Hepatocyte (in vitro differentiated cells): Measurements from ENCODE around the gene TNFRSF21. TPM values are rescaled to one million over a fixed set of nuclear protein-coding genes. Genes with fewer than 3 reads are reported as not detected.
"Not testable (repeated sequence)": the region's sequence is repeated elsewhere in the genome, so short reads cannot be mapped to it uniquely, and the experiment has no call there.

Source experiments
- DNase-seq: peaks from one replicate; pipeline ENCODE4 v3.0.0-alpha.2; 2016; ENCODE audit warnings: low spot score
- H2AFZ ChIP-seq: fragments of 200-600 bp; sonication (generic); 2 replicates; pipeline ENCODE4 v1.6.0; 2016; ENCODE audit warnings: antibody characterized with exemption, mild to moderate bottlenecking
- H3K27ac ChIP-seq: fragments of 200-600 bp; sonication (generic); 2 replicates; pipeline ENCODE4 v1.5.1; 2016; ENCODE audit warnings: mild to moderate bottlenecking
- H3K27me3 ChIP-seq: fragments of 200-600 bp; sonication (generic); 2 replicates; pipeline ENCODE4 v1.6.1; 2016
- H3K36me3 ChIP-seq: fragments of 200-600 bp; sonication (generic); replicated peaks from 2 replicates; pipeline ENCODE4 v1.5.1; 2016; ENCODE audit warnings: low read depth; ENCODE audit not compliant: insufficient read depth
- H3K4me1 ChIP-seq: fragments of 200-600 bp; sonication (generic); 2 replicates; pipeline ENCODE4 v1.5.1; 2016; ENCODE audit warnings: mild to moderate bottlenecking, moderate library complexity; ENCODE audit not compliant: insufficient read depth
- H3K4me2 ChIP-seq: fragments of 200-600 bp; sonication (generic); 2 replicates; pipeline ENCODE4 v1.6.0; 2016
- H3K4me3 ChIP-seq: fragments of 200-600 bp; sonication (generic); 2 replicates; pipeline ENCODE4 v1.5.1; 2016; ENCODE audit warnings: mild to moderate bottlenecking
- H3K79me2 ChIP-seq: fragments of 200-600 bp; sonication (generic); 2 replicates; pipeline ENCODE4 v1.6.0; 2017; ENCODE audit warnings: mild to moderate bottlenecking
- H3K9me2 ChIP-seq: fragments of 200-600 bp; sonication (generic); replicated peaks from 2 replicates; pipeline ENCODE4 v1.6.0; 2017; ENCODE audit warnings: mild to moderate bottlenecking; ENCODE audit not compliant: insufficient read depth
- H3K9me3 ChIP-seq: fragments of 200-600 bp; sonication (generic); 2 replicates; pipeline ENCODE4 v1.5.1; 2016; ENCODE audit warnings: low read depth, mild to moderate bottlenecking
- H4K20me1 ChIP-seq: fragments of 200-600 bp; sonication (generic); 2 replicates; pipeline ENCODE4 v1.6.0; 2016; ENCODE audit warnings: mild to moderate bottlenecking; ENCODE audit not compliant: insufficient read depth, poor library complexity, severe bottlenecking
- CTCF ChIP-seq: fragments of 200-600 bp; sonication (generic); IDR thresholded peaks from 2 replicates; pipeline ENCODE4 v1.5.1; 2016; ENCODE audit warnings: antibody characterized with exemption, mild to moderate bottlenecking; ENCODE audit not compliant: poor library complexity
- EZH2 ChIP-seq: fragments of 200-600 bp; sonication (generic); IDR thresholded peaks from 2 replicates; pipeline ENCODE4 v1.6.1; 2016; ENCODE audit warnings: antibody characterized with exemption, mild to moderate bottlenecking, borderline replicate concordance
- EZH2phosphoT487 ChIP-seq: fragments of 200-600 bp; sonication (generic); IDR thresholded peaks from one replicate; pipeline ENCODE4 v1.6.1; 2018; ENCODE audit warnings: antibody characterized with exemption, mild to moderate bottlenecking, low read depth, moderate library complexity; ENCODE audit not compliant: unreplicated experiment, severe bottlenecking
- WGBS: methylation state at CpG from one replicate; pipeline ENCODE4 v1.1.6; 2016; ENCODE audit warnings: low lambda C conversion rate; ENCODE audit errors: missing lambda C conversion rate; 5-methylcytosine and 5-hydroxymethylcytosine counted together
- polyA plus RNA-seq: library from polyadenylated mRNA; unstranded; fragments of >200 nt; fragmentation: Nextera tagmentation; extraction: Ambion mirVana; gene quantifications from 2 replicates; pipeline ENCODE4 v1.2.1, GENCODE V29; 2016
- total RNA-seq: library from RNA; depleted of rRNA; stranded (reverse); fragments of >200 nt; gene quantifications from 2 replicates; pipeline ENCODE4 v1.2.3, GENCODE V29; 2014

The TNFRSF21 gene
- total and polyA plus RNA-seq, 2 experiments from 2014 or later: 52.1 to 104 TPM

DNA sequence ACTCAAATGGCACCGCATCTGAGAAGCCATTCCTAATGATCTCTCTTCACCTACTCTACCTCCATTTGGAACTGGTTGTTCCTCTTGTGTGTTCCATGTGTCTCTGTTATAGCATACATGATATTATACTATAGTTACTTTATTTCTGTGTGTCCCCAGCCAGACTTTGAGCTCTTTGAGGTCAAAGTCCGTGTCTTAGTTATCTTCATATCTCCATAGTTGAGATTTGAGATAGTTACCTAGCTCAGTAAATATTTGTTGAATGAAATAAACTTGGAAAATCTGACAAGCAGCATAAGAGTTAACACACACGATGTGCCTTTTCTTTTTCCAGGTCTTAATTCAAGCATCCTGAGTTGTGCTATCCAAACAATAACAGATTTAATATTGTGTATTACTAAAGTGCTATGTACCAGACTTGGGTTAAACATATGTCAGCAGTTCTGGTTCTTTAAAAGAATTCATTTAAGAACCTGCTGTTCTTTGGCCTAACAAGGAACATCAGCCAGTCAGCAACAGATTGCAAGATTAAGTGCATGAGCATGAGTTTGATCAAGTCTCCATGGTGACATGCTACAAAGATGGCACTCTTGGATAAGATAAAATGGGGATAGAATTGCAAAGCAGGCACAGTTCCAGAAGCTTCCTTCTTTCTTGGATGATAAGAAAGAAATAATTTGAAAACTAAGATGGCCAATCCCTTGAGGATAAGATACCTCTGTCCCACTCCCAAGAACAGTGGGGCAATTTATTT lies 8.7 kb upstream of the TNFRSF21 start:
- H3K9me3 ChIP-seq: no peaks in the 10 kb centered on the region
- H3K36me3 ChIP-seq: no peaks in the 10 kb centered on the region
- TF ChIP-seq EZH2 (no peak), EZH2phosphoT487 (no peak), CTCF (no peak)
- no peak for DNase-seq
- no peaks in the 10 kb centered on the region for H3K79me2 ChIP-seq
- H3K27me3 ChIP-seq: no peaks in the 10 kb centered on the region
- H3K4me1 ChIP-seq: peaks cover 11% of the 10 kb centered on the region
- WGBS: 80% methylated on average over 3 of the region's 3 CpGs
- peak overlapping the region; percentile 6 for H3K27ac ChIP-seq
- no peak overlapping the region for H3K4me2 ChIP-seq
- no peaks in the 10 kb centered on the region for H4K20me1 ChIP-seq
- no peak overlapping the region for H3K4me3 ChIP-seq
- no peaks in the 10 kb centered on the region for H3K9me2 ChIP-seq
- H2AFZ ChIP-seq: no peak overlapping the region

DNA sequence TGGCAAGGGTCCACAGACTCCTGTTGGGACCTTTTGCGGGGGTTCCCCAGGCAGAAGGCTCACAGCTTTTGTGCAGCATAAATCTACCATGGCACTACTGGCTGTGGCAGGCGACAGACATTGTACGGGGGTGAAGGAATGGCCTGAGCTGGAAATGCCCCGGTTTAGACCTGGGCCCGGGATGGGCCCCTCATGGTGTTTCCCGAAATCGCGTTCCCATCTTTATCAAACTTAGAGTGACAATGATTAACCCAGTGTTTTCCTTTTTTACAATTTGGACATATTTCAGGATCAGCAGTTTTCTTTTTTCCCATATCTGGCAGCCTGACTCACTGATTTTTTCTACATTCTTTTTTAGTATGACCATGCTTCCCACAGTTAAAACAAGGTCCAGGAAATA lies 5.5 kb upstream of the TNFRSF21 start:
- not testable (repeated sequence) for H3K27me3 ChIP-seq, H4K20me1 ChIP-seq, H3K9me3 ChIP-seq, H3K4me2 ChIP-seq, H3K9me2 ChIP-seq, DNase-seq, H2AFZ ChIP-seq, H3K79me2 ChIP-seq, H3K4me3 ChIP-seq, H3K36me3 ChIP-seq
- H3K4me1 ChIP-seq: peaks cover 11% of the 10 kb centered on the region
- peak overlapping the region; percentile 55 for H3K27ac ChIP-seq
- 76% methylated on average over 8 of the region's 8 CpGs for WGBS

GRCh38 chr6:47310131-47310480 lies 401 bp upstream of the TNFRSF21 start:
- H4K20me1 ChIP-seq: peaks cover 23% of the 10 kb centered on the region
- H2AFZ ChIP-seq: peak overlapping the region; percentile 23
- peak overlapping the region; percentile 28 for H3K27ac ChIP-seq
- DNase-seq: no peak
- H3K79me2 ChIP-seq: peaks cover 44% of the 10 kb centered on the region
- peaks cover 18% of the 10 kb centered on the region for H3K4me1 ChIP-seq
- H3K27me3 ChIP-seq: no peaks in the 10 kb centered on the region
- H3K36me3 ChIP-seq: no peaks in the 10 kb centered on the region
- 6% methylated on average over 7 of the region's 7 CpGs for WGBS
- H3K4me3 ChIP-seq: no peak overlapping the region
- TF ChIP-seq EZH2: no peak
- TF ChIP-seq CTCF: no peak
- no peak for TF ChIP-seq EZH2phosphoT487
- no peaks in the 10 kb centered on the region for H3K9me3 ChIP-seq
- peak overlapping the region; percentile 90 for H3K4me2 ChIP-seq
- no peaks in the 10 kb centered on the region for H3K9me2 ChIP-seq

DNA sequence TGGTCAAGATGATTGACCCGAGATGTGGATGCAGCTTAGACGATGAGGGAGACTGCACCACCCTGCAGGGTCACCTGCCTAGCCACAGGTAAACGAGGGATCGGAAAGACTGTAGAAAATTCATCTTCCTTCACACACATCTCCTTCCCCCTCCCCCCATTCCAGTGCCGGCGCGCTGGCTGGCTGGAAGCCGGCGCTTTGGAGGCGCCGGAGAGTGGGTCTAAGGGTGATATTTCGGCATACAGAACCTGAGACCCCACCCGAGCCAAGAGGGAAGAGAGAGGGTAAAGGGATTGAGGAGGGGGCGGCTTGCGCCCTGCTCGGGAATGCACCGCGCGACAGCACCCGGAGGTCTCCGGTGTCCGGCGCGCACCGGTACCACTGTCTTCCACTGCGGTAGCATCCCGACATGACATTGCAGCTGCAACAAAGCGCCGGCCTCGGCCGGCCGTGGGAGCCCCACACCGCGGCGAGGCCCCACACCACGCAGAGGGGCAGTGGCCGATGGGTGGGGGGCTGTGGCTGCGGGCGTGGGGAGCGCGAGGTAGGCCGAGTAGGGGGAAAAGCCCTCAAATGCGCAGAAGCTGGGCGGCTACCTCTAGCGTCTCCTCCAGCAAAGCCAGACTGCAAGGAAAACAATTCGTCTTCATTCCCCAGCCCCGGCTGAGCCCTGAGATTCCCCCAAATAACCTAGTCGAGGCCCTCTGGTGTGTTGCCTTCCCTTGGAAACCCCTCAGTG lies 984 bp downstream of the TNFRSF21 start:
- Histone ChIP-seq H3K36me3 (no peaks in the 10 kb centered on the region), H4K20me1 (peaks cover 30% of the 10 kb centered on the region), H3K27me3 (no peaks in the 10 kb centered on the region), H3K4me3 (peak overlapping the region; percentile 99), H2AFZ (peak overlapping the region; percentile 52), H3K79me2 (peaks cover 58% of the 10 kb centered on the region), H3K27ac (peak overlapping the region; percentile 95), H3K9me3 (no peaks in the 10 kb centered on the region), H3K9me2 (no peaks in the 10 kb centered on the region), H3K4me1 (peaks cover 27% of the 10 kb centered on the region), H3K4me2 (peak overlapping the region; percentile 90)
- peak; percentile 44 for DNase-seq
- no peak for TF ChIP-seq CTCF
- TF ChIP-seq EZH2: no peak
- TF ChIP-seq EZH2phosphoT487: no peak
- 1% methylated on average over 38 of the region's 48 CpGs for WGBS
